BLaER1 treated with 17β-estradiol and CSF1 and Interleukin-3, amounts not matched to agents 10 nM and 100 nM (cell line): ENCODE results near the gene CST8.
A peak's percentile ranks its signal among the peaks of the same experiment; 100 is the strongest.

Experiments
- H3K27ac ChIP-seq, 11 experiments: shearing (Covaris generic); formaldehyde crosslinking; 2 replicates each; pipeline ENCODE4 v1.8.1; 2022
- H3K27me3 ChIP-seq, 11 experiments: shearing (Covaris generic); formaldehyde crosslinking; 2 replicates each; pipeline ENCODE4 v1.8.1; 2022
- H3K36me3 ChIP-seq, 11 experiments: shearing (Covaris generic); formaldehyde crosslinking; 2 replicates each; pipeline ENCODE4 v1.8.1; 2022
- H3K4me1 ChIP-seq, 10 experiments: shearing (Covaris generic); formaldehyde crosslinking; 2 replicates each; pipeline ENCODE4 v1.8.1; 2022
- H3K4me2 ChIP-seq, 11 experiments: shearing (Covaris generic); formaldehyde crosslinking; 2 replicates each; pipeline ENCODE4 v1.8.1; 2022
- H3K4me3 ChIP-seq, 10 experiments: shearing (Covaris generic); formaldehyde crosslinking; 2 replicates each; pipeline ENCODE4 v1.8.1; 2022
- H3K9ac ChIP-seq, 11 experiments: shearing (Covaris generic); formaldehyde crosslinking; 2 replicates each; pipeline ENCODE4 v1.8.1; 2022
- H3K9me3 ChIP-seq, 11 experiments: shearing (Covaris generic); formaldehyde crosslinking; replicated peaks in 1 of 11; 2 replicates each; pipeline ENCODE4 v1.8.1; 2022
- H4K20me1 ChIP-seq, 11 experiments: shearing (Covaris generic); formaldehyde crosslinking; 2 replicates each; pipeline ENCODE4 v1.8.1; 2022
- Cebpa-rat ChIP-seq, 11 experiments: shearing (Covaris generic); IDR thresholded peaks; 2 replicates each; pipeline ENCODE4 v1.8.1; 2022

Gene CST8

DNA sequence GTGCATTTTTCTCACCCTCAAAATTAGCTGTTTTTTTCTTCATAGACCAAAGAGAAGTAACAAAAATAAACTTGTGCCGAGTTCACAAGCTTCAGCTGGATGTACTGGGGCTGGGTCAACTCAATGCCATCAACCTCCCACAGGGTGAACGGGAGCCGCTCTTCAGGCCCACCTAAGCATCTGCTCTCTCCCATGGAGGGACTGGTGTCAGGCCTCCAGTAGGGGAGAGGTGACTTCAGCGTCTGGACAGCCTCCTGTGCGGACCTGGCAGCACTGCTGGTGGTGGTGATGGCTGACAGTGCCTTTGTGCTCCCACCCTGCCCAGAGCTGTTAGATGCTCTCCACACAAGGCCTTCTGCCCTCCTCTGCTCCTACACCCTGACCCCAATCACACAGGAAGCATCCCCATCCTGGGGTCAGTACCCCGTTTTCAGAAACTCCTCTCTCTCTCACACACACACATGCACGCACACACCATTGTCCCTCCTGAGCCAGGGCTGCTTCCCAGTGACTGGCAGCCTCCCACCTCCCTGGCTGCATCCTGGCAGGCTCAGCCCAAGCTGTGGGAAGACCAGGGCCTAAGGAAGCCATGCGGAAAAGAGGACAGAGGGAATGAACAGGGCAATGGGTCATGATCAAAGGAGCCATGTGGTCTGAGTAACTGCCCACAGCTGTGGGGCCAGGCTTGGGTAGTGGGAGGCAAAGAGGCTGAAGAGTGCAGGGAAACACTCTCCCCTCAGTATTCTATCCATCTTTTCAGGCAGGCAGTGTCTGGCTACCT lies 17.7 kb downstream of the CST8 start:
- TF ChIP-seq Cebpa-rat (IDR thresholded peaks at IDR 0.05): no peak

DNA sequence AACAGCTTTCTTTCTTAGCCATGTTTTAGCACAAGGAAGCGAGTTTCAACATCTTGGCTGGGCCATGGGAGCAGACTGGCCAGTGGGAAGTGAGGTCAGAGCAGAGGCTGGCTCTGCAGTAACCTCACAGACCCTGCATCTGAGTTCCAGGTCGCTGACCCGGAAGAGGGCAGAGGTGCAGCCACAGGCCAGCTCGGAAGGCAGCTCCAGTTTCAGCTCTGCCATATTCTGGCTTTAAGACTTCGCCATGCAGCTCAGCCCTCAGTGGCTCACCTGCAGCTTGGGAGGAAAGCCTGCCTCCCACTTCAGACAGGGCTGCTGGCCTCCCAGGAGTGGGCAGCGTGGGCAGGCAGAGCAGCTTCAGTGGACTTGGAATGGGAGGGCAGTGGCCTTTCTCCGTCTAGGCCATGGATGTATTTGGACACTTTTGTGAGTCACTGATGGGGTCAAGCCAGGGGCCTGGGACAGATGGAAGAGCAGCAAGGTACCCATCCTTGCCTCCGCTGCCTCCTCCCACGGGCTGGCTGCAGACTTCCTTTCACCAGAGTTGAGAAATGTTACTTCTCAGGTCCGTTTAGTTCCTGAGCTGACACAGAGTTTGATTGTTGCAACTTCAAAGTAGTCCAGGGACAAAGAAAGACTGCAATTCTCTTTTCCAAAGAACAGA lies 18.5 kb downstream of the CST8 start:
- H3K36me3 ChIP-seq: no peaks in the 10 kb centered on the region
- peak overlapping the region in 4 of 11 experiments; percentile 3 to 32 (median 24); a peak in 6 of 22 replicates for H3K4me2 ChIP-seq
- no peak for TF ChIP-seq Cebpa-rat (IDR thresholded peaks at IDR 0.05)
- H3K27me3 ChIP-seq: no peaks in the 10 kb centered on the region
- peaks cover 0 to 19% (median 14%) of the 10 kb centered on the region in 10 experiments; a peak in 15 of 20 replicates for H3K4me1 ChIP-seq
- H3K4me3 ChIP-seq: no peak overlapping the region
- H4K20me1 ChIP-seq: no peaks in the 10 kb centered on the region
- H3K9me3 ChIP-seq: no peaks in the 10 kb centered on the region
- H3K9ac ChIP-seq: no peak overlapping the region
- H3K27ac ChIP-seq: no peak overlapping the region

More for the DNA sequence above, 17.7 kb downstream of the CST8 start:
- Histone ChIP-seq H3K27me3 (no peaks in the 10 kb centered on the region), H3K4me2 (peak overlapping the region in 3 of 11 experiments; percentile 3 to 32 (median 18); a peak in 2 of 22 replicates), H3K4me1 (peaks cover 1 to 19% (median 14%) of the 10 kb centered on the region in 10 experiments; a peak in 16 of 20 replicates), H3K36me3 (no peaks in the 10 kb centered on the region), H3K9me3 (no peaks in the 10 kb centered on the region), H3K4me3 (no peak overlapping the region), H3K27ac (no peak overlapping the region), H4K20me1 (no peaks in the 10 kb centered on the region), H3K9ac (no peak overlapping the region)

DNA sequence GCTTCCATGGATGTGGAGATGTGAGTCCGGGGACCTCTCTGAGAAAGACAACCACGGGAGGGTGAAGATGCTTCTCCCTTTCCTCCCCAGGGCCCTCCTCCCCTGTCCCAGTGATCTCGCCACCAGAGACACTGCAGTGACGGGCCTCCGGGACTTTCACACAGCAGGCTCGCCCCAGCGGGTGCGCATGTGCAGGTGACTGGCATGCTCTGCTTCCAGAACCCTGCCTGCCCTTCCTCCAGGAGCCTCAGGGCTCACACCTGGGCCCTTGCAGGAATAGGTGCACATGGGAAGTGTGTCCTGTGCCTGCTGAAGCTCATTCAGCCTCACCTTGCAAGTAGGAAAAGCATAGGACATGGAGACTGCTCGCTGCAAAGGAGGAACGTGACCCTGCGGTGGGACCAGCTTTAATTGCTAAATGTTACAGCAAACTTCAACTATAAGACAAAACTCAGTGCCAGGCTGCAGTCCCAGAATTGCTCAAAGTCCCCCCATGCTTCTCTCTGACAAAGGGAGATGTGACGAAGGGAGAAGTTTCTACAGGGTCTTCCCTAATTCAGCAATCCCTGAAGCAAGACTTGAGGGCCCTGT lies 19.2 kb downstream of the CST8 start:
- Histone ChIP-seq H3K27me3 (no peaks in the 10 kb centered on the region), H3K9me3 (no peaks in the 10 kb centered on the region), H3K27ac (no peak overlapping the region), H3K9ac (no peak overlapping the region), H3K4me1 (peaks cover 0 to 19% (median 14%) of the 10 kb centered on the region in 10 experiments; a peak in 15 of 20 replicates), H4K20me1 (no peaks in the 10 kb centered on the region), H3K4me3 (no peak overlapping the region), H3K36me3 (no peaks in the 10 kb centered on the region), H3K4me2 (0 out of 22 replicates have a peak overlapping the region, but pooled peaks of 2 of the 11 experiments have one; percentile 3 to 32)
- no peak for TF ChIP-seq Cebpa-rat (IDR thresholded peaks at IDR 0.05)

DNA sequence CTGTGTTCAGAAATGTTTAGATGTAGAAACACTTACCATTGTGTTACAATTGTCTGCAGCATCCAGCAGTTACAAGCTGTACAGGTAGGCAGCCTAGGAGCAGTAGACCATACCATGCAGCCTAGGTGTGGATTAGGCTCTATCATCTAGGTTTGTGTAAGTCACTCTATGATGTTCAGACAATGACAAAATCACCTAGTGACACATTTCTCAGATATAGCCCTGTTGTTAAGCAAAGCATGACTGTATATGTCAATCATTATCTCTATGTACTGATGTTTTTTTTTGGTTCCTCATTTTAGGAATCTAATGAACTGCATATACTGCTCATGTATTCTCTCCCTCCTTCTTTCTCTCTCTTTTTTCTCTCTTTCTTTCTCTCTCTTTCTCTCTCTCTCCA lies 22.2 kb downstream of the CST8 start:
- no peaks in the 10 kb centered on the region for H3K9me3 ChIP-seq
- no peaks in the 10 kb centered on the region for H4K20me1 ChIP-seq
- H3K36me3 ChIP-seq: no peaks in the 10 kb centered on the region
- peaks cover 0 to 19% (median 14%) of the 10 kb centered on the region in 10 experiments; a peak in 15 of 20 replicates for H3K4me1 ChIP-seq
- no peaks in the 10 kb centered on the region for H3K27me3 ChIP-seq
- TF ChIP-seq Cebpa-rat (IDR thresholded peaks at IDR 0.05): no peak
- H3K27ac ChIP-seq: no peak overlapping the region
- H3K4me3 ChIP-seq: no peak overlapping the region
- no peak overlapping the region for H3K9ac ChIP-seq
- H3K4me2 ChIP-seq: peak overlapping the region in 2 of 11 experiments; percentile 41 to 46; a peak in 3 of 22 replicates

DNA sequence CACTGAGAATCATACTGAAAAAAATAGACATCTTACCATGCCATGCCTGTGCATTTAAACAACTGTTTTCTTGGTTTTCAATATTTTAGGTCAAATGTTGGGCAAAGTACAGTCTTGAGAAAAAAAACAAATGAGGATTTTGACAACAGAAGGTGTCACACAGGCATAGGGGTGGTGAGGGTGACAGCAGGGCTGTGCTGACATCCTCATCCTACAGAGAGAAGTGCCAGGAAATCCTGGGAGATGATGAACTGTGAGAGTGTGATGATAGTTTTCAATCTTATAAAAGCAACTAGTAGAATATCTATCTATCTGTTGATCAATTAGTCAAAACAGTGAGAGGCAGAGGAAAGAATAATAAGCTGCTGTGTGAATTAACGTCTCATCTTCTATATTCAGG lies 23.9 kb downstream of the CST8 start:
- no peak for TF ChIP-seq Cebpa-rat (IDR thresholded peaks at IDR 0.05)
- Histone ChIP-seq H3K4me1 (peaks cover 2 to 14% (median 8%) of the 10 kb centered on the region in 10 experiments; a peak in 17 of 20 replicates), H3K36me3 (no peaks in the 10 kb centered on the region), H3K9ac (no peak overlapping the region), H3K4me3 (no peak overlapping the region), H3K27me3 (no peaks in the 10 kb centered on the region), H3K4me2 (no peak overlapping the region), H3K27ac (no peak overlapping the region), H3K9me3 (no peaks in the 10 kb centered on the region; a peak in 1 of 22 replicates), H4K20me1 (no peaks in the 10 kb centered on the region)

DNA sequence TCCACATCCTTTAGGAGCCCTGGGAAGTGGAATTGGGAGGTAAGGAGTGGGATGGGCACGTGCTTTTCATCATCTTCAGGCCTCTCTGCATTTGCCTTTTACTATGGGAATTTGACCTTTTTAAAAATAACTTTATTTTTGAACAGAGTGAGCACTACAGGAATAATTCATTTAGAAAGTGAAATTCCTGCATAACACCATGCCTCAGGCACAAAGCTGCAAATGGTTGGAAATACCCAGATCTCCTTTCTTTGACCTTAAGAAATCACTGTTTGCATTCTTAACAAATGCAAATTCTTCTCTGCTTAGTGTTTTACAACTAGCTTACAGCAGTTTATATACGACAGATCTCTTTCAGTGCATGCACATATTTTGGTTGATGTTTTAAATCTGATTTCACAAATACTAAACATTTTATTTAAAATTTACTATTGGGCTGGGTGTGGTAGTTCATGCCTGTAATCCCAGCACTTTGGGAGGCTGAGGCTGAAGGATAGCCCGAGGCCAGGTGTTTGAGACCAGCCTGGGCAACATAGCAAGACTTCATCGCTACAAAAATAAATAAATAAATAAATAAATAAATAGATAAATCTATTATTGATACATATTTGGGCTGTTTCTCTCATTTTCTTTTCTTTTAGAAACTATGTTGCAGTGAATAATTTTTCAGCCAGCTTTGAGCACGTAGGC lies 24.5 kb downstream of the CST8 start:
- Histone ChIP-seq H3K4me2 (no peak overlapping the region), H3K4me3 (no peak overlapping the region), H3K9ac (no peak overlapping the region), H3K9me3 (no peaks in the 10 kb centered on the region; a peak in 1 of 22 replicates), H3K36me3 (no peaks in the 10 kb centered on the region), H3K27ac (no peak overlapping the region), H3K27me3 (no peaks in the 10 kb centered on the region), H3K4me1 (peaks cover 5 to 19% (median 13%) of the 10 kb centered on the region in 10 experiments; a peak in 15 of 20 replicates), H4K20me1 (no peaks in the 10 kb centered on the region)
- no peak for TF ChIP-seq Cebpa-rat (IDR thresholded peaks at IDR 0.05)

DNA sequence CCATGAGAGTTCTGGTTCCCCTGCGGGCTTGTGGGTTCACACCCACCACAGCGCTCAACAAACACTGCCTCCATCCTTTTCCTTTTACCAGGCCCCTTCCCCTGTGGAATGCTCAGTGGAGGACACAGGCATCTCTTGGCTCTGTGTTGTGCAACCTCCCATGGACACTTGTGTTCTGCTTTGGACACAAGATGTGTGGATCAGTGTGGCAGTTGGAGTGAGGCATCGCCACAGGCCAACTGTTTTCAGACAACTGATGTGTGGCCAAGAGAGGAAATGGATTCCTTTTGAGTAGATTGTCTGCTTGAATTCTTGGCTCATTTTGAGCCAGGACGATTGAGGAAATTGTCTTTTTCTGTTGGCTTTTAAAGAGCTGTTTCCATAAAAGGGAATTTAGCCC lies 26.8 kb downstream of the CST8 start:
- H3K9ac ChIP-seq: no peak overlapping the region
- no peaks in the 10 kb centered on the region; a peak in 1 of 22 replicates for H3K9me3 ChIP-seq
- no peak for TF ChIP-seq Cebpa-rat (IDR thresholded peaks at IDR 0.05)
- H3K27ac ChIP-seq: no peak overlapping the region
- H4K20me1 ChIP-seq: no peaks in the 10 kb centered on the region
- peaks cover 1 to 18% (median 10%) of the 10 kb centered on the region in 10 experiments; a peak in 15 of 20 replicates for H3K4me1 ChIP-seq
- H3K27me3 ChIP-seq: no peaks in the 10 kb centered on the region
- no peak overlapping the region for H3K4me3 ChIP-seq
- no peak overlapping the region for H3K4me2 ChIP-seq
- H3K36me3 ChIP-seq: no peaks in the 10 kb centered on the region

DNA sequence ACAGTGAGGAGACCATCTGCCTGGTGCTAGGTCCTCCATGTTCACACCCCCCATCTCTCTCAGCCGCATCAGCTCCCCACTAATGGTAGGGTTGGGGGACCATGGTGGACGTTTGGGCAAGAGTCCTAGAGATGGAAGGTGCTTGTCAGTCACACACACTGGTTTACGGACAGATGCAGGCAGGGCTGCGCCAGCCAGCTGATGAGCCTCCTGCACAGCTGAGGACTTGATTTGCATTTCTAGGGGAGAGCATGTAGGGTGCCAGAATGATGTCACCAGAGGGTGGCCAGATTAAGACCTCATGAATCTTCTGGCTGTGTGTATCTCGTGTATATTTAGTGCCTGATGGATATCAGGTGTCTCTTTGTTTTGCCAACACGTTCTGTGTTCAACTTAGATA lies 28.6 kb downstream of the CST8 start:
- Histone ChIP-seq H3K4me3 (no peak overlapping the region), H3K9ac (no peak overlapping the region), H3K4me1 (peaks cover 0 to 13% (median 6%) of the 10 kb centered on the region in 10 experiments; a peak in 13 of 20 replicates), H3K9me3 (no peaks in the 10 kb centered on the region; a peak in 1 of 22 replicates), H4K20me1 (no peaks in the 10 kb centered on the region), H3K27me3 (no peaks in the 10 kb centered on the region), H3K4me2 (peak overlapping the region in 1 of 11 experiments; percentile 62; a peak in 3 of 22 replicates), H3K36me3 (no peaks in the 10 kb centered on the region), H3K27ac (no peak overlapping the region)
- no peak for TF ChIP-seq Cebpa-rat (IDR thresholded peaks at IDR 0.05)
